Activated CD4-positive, alpha-beta T cell treated with anti-CD3 and anti-CD28 coated beads for 36 hours (primary cell): ENCODE data around the gene BBS7. TPM values are rescaled to one million over a fixed set of nuclear protein-coding genes. Genes with fewer than 3 reads are reported as not detected.

Experiments
- ATAC-seq: fragments of 200-7000 bp; cut with Tn5 transposase; one replicate; pipeline ENCODE4 v1.10.0; 2021; ENCODE audit warnings: mild to moderate bottlenecking, moderate library complexity
- CTCF ChIA-PET: fragments of 350-600 bp; sonication (Branson Sonifier 250); formaldehyde crosslinking; loops from one replicate; lab custom pipeline; 2021; ENCODE audit warnings: antibody characterized with exemption; lab: Charles Lee
- POLR2A ChIA-PET: fragments of 350-600 bp; sonication (Branson Sonifier 250); formaldehyde crosslinking; loops from one replicate; lab custom pipeline; 2021; ENCODE audit warnings: antibody characterized with exemption, inconsistent platforms; lab: Charles Lee
- DNase-seq: peaks from one replicate; pipeline ENCODE4 v3.0.0-alpha.2; 2020
- H3K27ac Mint-ChIP-seq: one replicate; pipeline ENCODE4 v1.8.0; 2021; ENCODE audit warnings: mixed read lengths
- H3K27me3 Mint-ChIP-seq: one replicate; pipeline ENCODE4 v1.8.0; 2021; ENCODE audit warnings: mixed read lengths
- H3K36me3 Mint-ChIP-seq: one replicate; pipeline ENCODE4 v1.8.0; 2021; ENCODE audit warnings: low read depth, mixed read lengths
- H3K4me1 Mint-ChIP-seq: one replicate; pipeline ENCODE4 v1.8.0; 2021; ENCODE audit warnings: mixed read lengths
- H3K4me3 Mint-ChIP-seq: one replicate; pipeline ENCODE4 v1.8.0; 2021; ENCODE audit warnings: mild to moderate bottlenecking, moderate library complexity, mixed read lengths
- H3K9me3 Mint-ChIP-seq: one replicate; pipeline ENCODE4 v1.8.0; 2021; ENCODE audit warnings: low read depth, mixed read lengths
- intact Hi-C, 2 experiments: fragments of 100-400 bp; cut with DNase I in 1 of 2; cut with micrococcal nuclease in 1 of 2; formaldehyde crosslinking; loops; one replicate each; pipeline versions ENCODE4 v1.14.2 to v1.15.1; 2022 to 2024; cut with DNase I, micrococcal nuclease
- total RNA-seq, 2 experiments: library from RNA; stranded (reverse); gene quantifications; one replicate each; pipeline ENCODE4 v1.2.3, GENCODE V29; 2021

The BBS7 gene
- total RNA-seq, 2 experiments from 2014 or later, result 15.0 to 16.3 TPM

- Mint-ChIP-seq H3K4me3 (no peak overlapping the region), H3K36me3 (no peaks in the 10 kb centered on the region), H3K27me3 (peaks cover 14% of the 10 kb centered on the region), H3K27ac (no peak overlapping the region), H3K4me1 (peaks cover 15% of the 10 kb centered on the region), H3K9me3 (no peaks in the 10 kb centered on the region)
- ChIA-PET POLR2A (no interaction called here), CTCF (no interaction called here)
- intact Hi-C loops, result no loop called here
- ATAC-seq (no peak), DNase-seq (no peak)
Observed at GRCh38 chr4:121791481-121791880, 78.8 kb downstream of the BBS7 start.

- ChIA-PET CTCF (interaction anchor here (1.0 kb wide), 1 partner anchor 13 kb away, joined by 3 read pairs; no protein-coding TSS in a partner anchor), POLR2A (no interaction called here)
- Mint-ChIP-seq H3K27ac (no peak overlapping the region), H3K4me1 (peaks cover 14% of the 10 kb centered on the region), H3K27me3 (peaks cover 14% of the 10 kb centered on the region), H3K36me3 (no peaks in the 10 kb centered on the region), H3K4me3 (no peak overlapping the region), H3K9me3 (no peaks in the 10 kb centered on the region)
- ATAC-seq (no peak), DNase-seq (no peak)
- intact Hi-C loops, result no loop called here
Observed at GRCh38 chr4:121790976-121791375, 79.3 kb downstream of the BBS7 start.

GRCh38 chr4:121789960-121790829 is 80.1 kb downstream of the BBS7 start:
- Mint-ChIP-seq H3K27me3 (peaks cover 17% of the 10 kb centered on the region), H3K9me3 (no peaks in the 10 kb centered on the region), H3K4me1 (peaks cover 9% of the 10 kb centered on the region), H3K36me3 (no peaks in the 10 kb centered on the region), H3K27ac (no peak overlapping the region), H3K4me3 (no peak overlapping the region)
- ATAC-seq (no peak), DNase-seq (no peak)
- ChIA-PET CTCF (interaction anchor here (0.6 to 1.0 kb wide), 4 partner anchors 12 to 173 kb away, joined by 3 to 5 read pairs (median 4); no protein-coding TSS in a partner anchor), POLR2A (no interaction called here)
- intact Hi-C loops, result no loop called here

GRCh38 chr4:121789455-121789854 is 80.8 kb downstream of the BBS7 start:
- CTCF ChIA-PET, result interaction anchor here (0.6 to 0.9 kb wide), 3 partner anchors 12 to 174 kb away, joined by 3 to 5 read pairs (median 4); no protein-coding TSS in a partner anchor
- intact Hi-C loops, result no loop called here

GRCh38 chr4:121788896-121789295 is 81.4 kb downstream of the BBS7 start:
- intact Hi-C loops, result no loop called here
- Mint-ChIP-seq H3K4me3 (no peak overlapping the region), H3K27me3 (peaks cover 26% of the 10 kb centered on the region), H3K4me1 (peaks cover 9% of the 10 kb centered on the region), H3K9me3 (peaks cover 3% of the 10 kb centered on the region), H3K27ac (no peak overlapping the region), H3K36me3 (no peaks in the 10 kb centered on the region)
- ATAC-seq (peak; percentile 63), DNase-seq (no peak)
- CTCF ChIA-PET, result no interaction called here
- POLR2A ChIA-PET, result no interaction called here

More at GRCh38 chr4:121789455-121789854, 80.8 kb downstream of the BBS7 start:
- Mint-ChIP-seq H3K36me3 (no peaks in the 10 kb centered on the region), H3K9me3 (peaks cover under 1% of the 10 kb centered on the region), H3K4me3 (no peak overlapping the region), H3K27me3 (peaks cover 23% of the 10 kb centered on the region), H3K27ac (no peak overlapping the region), H3K4me1 (peaks cover 9% of the 10 kb centered on the region)
- DNase-seq (no peak), ATAC-seq (no peak)
- POLR2A ChIA-PET, result no interaction called here

- Mint-ChIP-seq H3K4me1 (peaks cover 9% of the 10 kb centered on the region), H3K9me3 (peaks cover 3% of the 10 kb centered on the region), H3K36me3 (no peaks in the 10 kb centered on the region), H3K27ac (no peak overlapping the region), H3K4me3 (no peak overlapping the region), H3K27me3 (peaks cover 35% of the 10 kb centered on the region)
- ChIA-PET POLR2A (no interaction called here), CTCF (no interaction called here)
- intact Hi-C loops, result no loop called here
- DNase-seq, result no peak
- ATAC-seq, result no peak
Observed at GRCh38 chr4:121786221-121786620, 84.1 kb downstream of the BBS7 start.

- intact Hi-C loops, result no loop called here
- H3K27me3 Mint-ChIP-seq, result peaks cover 38% of the 10 kb centered on the region
- H3K4me1 Mint-ChIP-seq, result peaks cover 8% of the 10 kb centered on the region
- ATAC-seq (no peak), DNase-seq (no peak)
- H3K9me3 Mint-ChIP-seq, result peaks cover 3% of the 10 kb centered on the region
- H3K27ac Mint-ChIP-seq, result no peak overlapping the region
- ChIA-PET CTCF (no interaction called here), POLR2A (no interaction called here)
- no peaks in the 10 kb centered on the region for H3K36me3 Mint-ChIP-seq
- H3K4me3 Mint-ChIP-seq, result no peak overlapping the region
Observed at GRCh38 chr4:121785479-121785878, 84.8 kb downstream of the BBS7 start.

- no peak overlapping the region for H3K27ac Mint-ChIP-seq
- ChIA-PET CTCF (no interaction called here), POLR2A (no interaction called here)
- no peak for ATAC-seq
- H3K4me3 Mint-ChIP-seq, result no peak overlapping the region
- peaks cover 7% of the 10 kb centered on the region for H3K4me1 Mint-ChIP-seq
- peaks cover 3% of the 10 kb centered on the region for H3K9me3 Mint-ChIP-seq
- intact Hi-C loops, result no loop called here
- H3K27me3 Mint-ChIP-seq, result peaks cover 39% of the 10 kb centered on the region
- no peaks in the 10 kb centered on the region for H3K36me3 Mint-ChIP-seq
- DNase-seq, result no peak
Observed at GRCh38 chr4:121784975-121785374, 85.3 kb downstream of the BBS7 start.

- ATAC-seq, result no peak
- H3K4me3 Mint-ChIP-seq, result no peak overlapping the region
- ChIA-PET CTCF (no interaction called here), POLR2A (no interaction called here)
- DNase-seq, result no peak
- intact Hi-C loops, result no loop called here
- no peak overlapping the region for H3K27ac Mint-ChIP-seq
- no peaks in the 10 kb centered on the region for H3K36me3 Mint-ChIP-seq
- H3K4me1 Mint-ChIP-seq, result peaks cover 7% of the 10 kb centered on the region
- H3K27me3 Mint-ChIP-seq, result peaks cover 41% of the 10 kb centered on the region
- H3K9me3 Mint-ChIP-seq, result peaks cover 3% of the 10 kb centered on the region
Observed at GRCh38 chr4:121784401-121784800, 85.9 kb downstream of the BBS7 start.

- ChIA-PET CTCF (no interaction called here), POLR2A (no interaction called here)
- Mint-ChIP-seq H3K4me3 (no peak overlapping the region), H3K4me1 (no peaks in the 10 kb centered on the region), H3K9me3 (peaks cover 3% of the 10 kb centered on the region), H3K27me3 (peaks cover 37% of the 10 kb centered on the region), H3K27ac (no peak overlapping the region), H3K36me3 (no peaks in the 10 kb centered on the region)
- no peak for DNase-seq
- ATAC-seq, result no peak
- intact Hi-C loops, result no loop called here
Observed at GRCh38 chr4:121783210-121783609, 87.1 kb downstream of the BBS7 start.

- Mint-ChIP-seq H3K27me3 (peaks cover 22% of the 10 kb centered on the region), H3K4me3 (no peak overlapping the region), H3K36me3 (no peaks in the 10 kb centered on the region), H3K27ac (no peak overlapping the region), H3K4me1 (no peaks in the 10 kb centered on the region), H3K9me3 (no peaks in the 10 kb centered on the region)
- DNase-seq (no peak), ATAC-seq (no peak)
- ChIA-PET CTCF (no interaction called here), POLR2A (no interaction called here)
- intact Hi-C loops, result no loop called here
Observed at GRCh38 chr4:121778991-121779628, 91.2 kb downstream of the BBS7 start.
